ENCODE results near the gene NRSN2. TPM values are rescaled to one million over a fixed set of nuclear protein-coding genes. Genes with fewer than 3 reads are reported as not detected.

Gene NRSN2
- total and polyA plus RNA-seq, 12 donors, result 12.1 to 53.9 (median 20.0) TPM

DNA sequence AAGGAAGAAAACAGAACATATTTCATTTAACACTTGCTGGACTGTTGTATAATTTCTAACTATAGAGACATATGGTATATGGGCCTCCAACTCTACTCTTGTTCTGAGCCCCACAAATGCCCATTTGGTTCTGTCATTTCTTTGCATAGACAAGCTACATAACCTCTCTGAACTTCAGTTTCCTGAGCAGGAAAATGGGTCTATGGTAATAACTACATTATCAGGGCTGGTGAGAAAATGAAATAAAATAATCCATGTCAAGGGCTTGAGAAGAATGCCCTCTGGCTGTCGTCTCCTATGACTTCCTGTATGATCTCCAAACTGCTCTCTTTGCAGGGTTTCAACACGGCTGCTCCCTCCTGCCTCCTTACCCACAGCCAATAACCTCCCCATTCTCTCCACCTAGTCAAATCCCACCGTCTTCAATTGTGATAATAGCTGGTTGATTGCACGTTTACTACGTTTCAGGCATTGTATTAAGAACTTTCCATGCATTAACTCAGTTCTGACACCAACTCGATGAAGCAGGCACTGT is 37.5 kb upstream of the NRSN2 start:
- intact Hi-C loops (cut with DNase I), result no loop called here
- no peaks in the 10 kb centered on the region for H3K9me3 ChIP-seq
- TF ChIP-seq, protein P1, sequence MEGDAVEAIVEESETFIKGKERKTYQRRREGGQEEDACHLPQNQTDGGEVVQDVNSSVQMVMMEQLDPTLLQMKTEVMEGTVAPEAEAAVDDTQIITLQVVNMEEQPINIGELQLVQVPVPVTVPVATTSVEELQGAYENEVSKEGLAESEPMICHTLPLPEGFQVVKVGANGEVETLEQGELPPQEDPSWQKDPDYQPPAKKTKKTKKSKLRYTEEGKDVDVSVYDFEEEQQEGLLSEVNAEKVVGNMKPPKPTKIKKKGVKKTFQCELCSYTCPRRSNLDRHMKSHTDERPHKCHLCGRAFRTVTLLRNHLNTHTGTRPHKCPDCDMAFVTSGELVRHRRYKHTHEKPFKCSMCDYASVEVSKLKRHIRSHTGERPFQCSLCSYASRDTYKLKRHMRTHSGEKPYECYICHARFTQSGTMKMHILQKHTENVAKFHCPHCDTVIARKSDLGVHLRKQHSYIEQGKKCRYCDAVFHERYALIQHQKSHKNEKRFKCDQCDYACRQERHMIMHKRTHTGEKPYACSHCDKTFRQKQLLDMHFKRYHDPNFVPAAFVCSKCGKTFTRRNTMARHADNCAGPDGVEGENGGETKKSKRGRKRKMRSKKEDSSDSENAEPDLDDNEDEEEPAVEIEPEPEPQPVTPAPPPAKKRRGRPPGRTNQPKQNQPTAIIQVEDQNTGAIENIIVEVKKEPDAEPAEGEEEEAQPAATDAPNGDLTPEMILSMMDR (IDR thresholded peaks at IDR 0.05), result peak in 4 of 9 donors; percentile 8 to 32 (median 20)
- H3K4me1 ChIP-seq, result peaks cover 0 to 22% (median 19%) of the 10 kb centered on the region in 9 donors
- H3K27me3 ChIP-seq, result no peaks in the 10 kb centered on the region
- 3 to 6% methylated on average over 6 of the region's 6 CpGs for WGBS, 2 donors
- H3K4me3 ChIP-seq, result peak overlapping the region in 9 of 10 donors; percentile 34 to 68 (median 61)
- H3K27ac ChIP-seq, result peak overlapping the region; percentile 37 to 90 (median 83)
- DNase-seq, result no peak
- H3K36me3 ChIP-seq, result no peaks in the 10 kb centered on the region
- ATAC-seq, result peak in 4 of 8 donors; percentile 1 to 49 (median 28)

DNA sequence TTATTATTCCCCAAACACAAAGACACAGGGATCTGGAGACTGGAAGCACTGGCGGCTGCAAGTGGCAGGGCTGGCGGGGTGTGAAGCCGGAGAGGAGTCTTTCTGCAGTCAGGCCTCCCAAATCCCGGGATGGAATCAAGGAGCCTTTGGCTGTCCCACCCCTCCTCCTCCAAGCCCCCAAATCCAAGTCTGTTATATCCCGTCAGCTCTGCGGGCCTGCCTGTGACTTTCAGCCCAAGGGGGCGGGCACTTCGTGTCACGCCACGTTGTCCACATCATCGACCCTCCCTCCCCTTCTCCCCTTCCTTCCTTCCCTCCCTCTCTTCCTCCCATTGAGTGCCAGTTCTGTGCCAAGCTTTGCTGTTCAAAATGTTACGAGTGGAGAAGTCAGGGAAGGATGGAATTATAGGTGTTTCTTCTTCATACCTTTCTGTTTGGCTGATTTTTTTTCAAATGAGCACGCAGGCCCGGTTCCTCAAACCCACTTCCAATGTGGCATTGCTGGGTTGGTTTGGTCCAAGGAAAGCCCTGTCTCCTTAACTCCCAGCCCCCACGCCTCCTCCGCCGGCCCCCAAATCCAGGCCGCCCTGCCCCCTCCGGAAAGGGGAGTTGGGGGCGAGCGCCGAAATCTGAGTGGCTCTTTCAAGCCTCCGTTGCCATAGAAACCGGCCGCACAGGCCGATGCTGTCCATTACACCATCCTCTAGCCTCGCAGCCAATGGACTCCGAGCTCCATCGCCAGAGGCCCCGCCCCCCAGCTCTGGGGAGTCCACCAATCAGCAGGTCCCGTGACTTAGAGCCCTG is 36.9 kb upstream of the NRSN2 start:
- TF ChIP-seq, protein P1 (IDR thresholded peaks at IDR 0.05), result no peak
- WGBS, 2 donors, result 1% methylated on average over 31 of the region's 31 CpGs
- H3K27me3 ChIP-seq, result no peaks in the 10 kb centered on the region
- H3K4me3 ChIP-seq, result peak overlapping the region; percentile 34 to 68 (median 60)
- H3K27ac ChIP-seq, result peak overlapping the region; percentile 37 to 90 (median 83)
- DNase-seq, result peak; percentile 96 to 99
- H3K9me3 ChIP-seq, result no peaks in the 10 kb centered on the region
- no peaks in the 10 kb centered on the region for H3K36me3 ChIP-seq
- peaks cover 0 to 22% (median 19%) of the 10 kb centered on the region in 9 donors for H3K4me1 ChIP-seq
- intact Hi-C loops (cut with DNase I), result loop anchor here in 2 of 10 donors (2.0 kb wide), 2 partner anchors 15 to 37 kb away; partner anchors contain the start of genes NRSN2 (in 1 of the 2) and SOX12 (in 1 of the 2)
- peak; percentile 99 to 100 (median 100) for ATAC-seq

DNA sequence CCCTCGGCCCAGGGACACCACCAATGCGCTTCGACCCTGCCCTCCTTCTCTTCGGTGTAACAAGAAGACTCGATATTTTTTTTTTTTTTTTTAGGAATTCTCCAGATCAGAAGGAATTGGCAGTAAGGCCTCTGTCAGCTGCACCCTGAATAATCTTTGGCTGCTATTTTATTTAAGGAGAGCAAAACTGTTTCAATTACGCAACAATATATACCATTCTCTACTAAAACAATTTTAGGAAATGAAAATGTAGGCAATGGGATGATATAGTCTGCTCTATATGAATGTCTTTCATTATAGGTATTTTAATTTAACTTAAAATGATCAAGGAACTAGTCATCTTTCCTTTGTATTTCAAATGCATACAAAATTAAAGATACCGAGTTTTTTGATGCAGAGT is 36.3 kb upstream of the NRSN2 start:
- WGBS, 2 donors, result 5 to 8% methylated on average over 7 of the region's 7 CpGs
- H3K36me3 ChIP-seq, result no peaks in the 10 kb centered on the region
- H3K27me3 ChIP-seq, result no peaks in the 10 kb centered on the region
- H3K4me1 ChIP-seq, result peaks cover 0 to 22% (median 19%) of the 10 kb centered on the region in 9 donors
- peak overlapping the region in 7 of 10 donors; percentile 71 to 90 (median 86) for H3K27ac ChIP-seq
- intact Hi-C loops (cut with DNase I), result loop anchor here in 2 of 10 donors (2.0 kb wide), 2 partner anchors 14 to 36 kb away; partner anchors contain the start of genes NRSN2 (in 1 of the 2) and SOX12 (in 1 of the 2)
- ATAC-seq, result no peak
- TF ChIP-seq, protein P1 (IDR thresholded peaks at IDR 0.05), result no peak
- no peaks in the 10 kb centered on the region for H3K9me3 ChIP-seq
- peak overlapping the region in 9 of 10 donors; percentile 34 to 68 (median 61) for H3K4me3 ChIP-seq
- DNase-seq, result no peak

DNA sequence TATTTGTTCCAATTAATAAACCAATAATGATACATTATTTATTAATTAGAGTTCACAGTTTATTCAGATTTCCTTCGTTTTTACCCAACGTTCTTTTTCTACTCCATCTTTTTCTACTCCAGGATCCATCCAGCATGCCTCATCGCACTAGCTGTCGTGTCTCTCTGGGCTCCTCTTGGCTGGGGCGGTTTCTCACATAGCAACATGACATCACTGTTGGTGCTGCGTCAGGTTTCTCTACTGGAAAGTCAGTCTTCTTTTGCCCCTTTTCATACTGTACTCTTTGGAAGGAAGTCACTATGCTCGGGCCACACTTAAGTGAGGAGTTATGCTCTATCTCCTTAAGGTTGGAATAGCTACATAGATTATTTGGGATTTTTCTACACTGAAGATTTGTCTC is 35.3 kb upstream of the NRSN2 start:
- TF ChIP-seq, protein P1 (IDR thresholded peaks at IDR 0.05), result no peak
- H3K4me3 ChIP-seq, result no peak overlapping the region
- intact Hi-C loops (cut with DNase I), result loop anchor here in 2 of 10 donors (2.0 kb wide), 2 partner anchors 13 to 35 kb away; partner anchors contain the start of genes NRSN2 (in 1 of the 2) and SOX12 (in 1 of the 2)
- no peaks in the 10 kb centered on the region for H3K36me3 ChIP-seq
- H3K27ac ChIP-seq, result no peak overlapping the region
- no peaks in the 10 kb centered on the region for H3K9me3 ChIP-seq
- DNase-seq, result no peak
- no peak for ATAC-seq
- H3K27me3 ChIP-seq, result no peaks in the 10 kb centered on the region
- 87% methylated on average over 7 of the region's 7 CpGs for WGBS, 2 donors
- peaks cover 0 to 22% (median 19%) of the 10 kb centered on the region in 9 donors for H3K4me1 ChIP-seq
